Liver (tissue), 3 donors: ENCODE data around the gene MYOZ1.

Experiments used
- HNF4A ChIP-seq, 2 donors: conservative IDR thresholded peaks; 2 replicates each; pipeline ENCODE4 v1.6.1; 2016; ENCODE audit warnings: antibody characterized with exemption in 2 of 2, mild to moderate bottlenecking in 2 of 2
- JUND ChIP-seq, 2 donors: IDR thresholded peaks; 2 replicates each; pipeline ENCODE4 v1.6.1; 2016; ENCODE audit warnings: antibody characterized with exemption in 2 of 2
- YY1 ChIP-seq: IDR thresholded peaks from 2 replicates; pipeline ENCODE4 v1.6.1; 2016; ENCODE audit warnings: antibody characterized with exemption, mild to moderate bottlenecking
- TF ChIP-seq, protein P1 (sequence below): fragments of 150-350 bp; IDR thresholded peaks from 2 replicates; pipeline ENCODE4 v1.5.1; 2017; ENCODE audit warnings: improper control_type of control experiment, low read depth, low read length; ENCODE audit not compliant: missing input control
- TF ChIP-seq, protein P2 (sequence below): IDR thresholded peaks from 2 replicates; pipeline ENCODE4 v1.6.1; 2016; ENCODE audit warnings: antibody characterized with exemption, mild to moderate bottlenecking
- donor health status: healthy.
- donor health status: healthy.

DNA sequence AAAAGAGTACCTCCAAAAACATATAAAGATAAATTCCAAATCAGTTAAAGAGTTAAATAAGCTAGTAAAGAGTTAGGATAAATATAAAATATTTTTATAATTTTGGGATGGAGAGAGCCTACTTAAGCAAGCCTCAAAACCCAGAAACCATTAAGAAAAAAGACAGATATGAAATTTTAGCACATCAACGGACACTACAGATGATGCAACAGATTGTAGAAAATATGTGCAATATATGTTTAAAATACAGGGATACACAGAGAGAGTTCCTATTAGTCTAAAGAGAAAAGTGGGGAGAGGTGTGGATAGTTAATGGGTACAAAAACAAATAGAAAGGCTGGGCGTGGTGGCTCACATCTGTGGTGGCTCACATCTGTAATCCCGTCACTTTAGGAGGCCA is 26.6 kb downstream of the MYOZ1 start:
- TF ChIP-seq HNF4A (conservative IDR thresholded peaks at IDR 0.05) (no peak), YY1 (no peak), JUND (IDR thresholded peaks at IDR 0.05) (no peak)
- TF ChIP-seq, protein P1, sequence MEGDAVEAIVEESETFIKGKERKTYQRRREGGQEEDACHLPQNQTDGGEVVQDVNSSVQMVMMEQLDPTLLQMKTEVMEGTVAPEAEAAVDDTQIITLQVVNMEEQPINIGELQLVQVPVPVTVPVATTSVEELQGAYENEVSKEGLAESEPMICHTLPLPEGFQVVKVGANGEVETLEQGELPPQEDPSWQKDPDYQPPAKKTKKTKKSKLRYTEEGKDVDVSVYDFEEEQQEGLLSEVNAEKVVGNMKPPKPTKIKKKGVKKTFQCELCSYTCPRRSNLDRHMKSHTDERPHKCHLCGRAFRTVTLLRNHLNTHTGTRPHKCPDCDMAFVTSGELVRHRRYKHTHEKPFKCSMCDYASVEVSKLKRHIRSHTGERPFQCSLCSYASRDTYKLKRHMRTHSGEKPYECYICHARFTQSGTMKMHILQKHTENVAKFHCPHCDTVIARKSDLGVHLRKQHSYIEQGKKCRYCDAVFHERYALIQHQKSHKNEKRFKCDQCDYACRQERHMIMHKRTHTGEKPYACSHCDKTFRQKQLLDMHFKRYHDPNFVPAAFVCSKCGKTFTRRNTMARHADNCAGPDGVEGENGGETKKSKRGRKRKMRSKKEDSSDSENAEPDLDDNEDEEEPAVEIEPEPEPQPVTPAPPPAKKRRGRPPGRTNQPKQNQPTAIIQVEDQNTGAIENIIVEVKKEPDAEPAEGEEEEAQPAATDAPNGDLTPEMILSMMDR, result no peak
- TF ChIP-seq, protein P2, sequence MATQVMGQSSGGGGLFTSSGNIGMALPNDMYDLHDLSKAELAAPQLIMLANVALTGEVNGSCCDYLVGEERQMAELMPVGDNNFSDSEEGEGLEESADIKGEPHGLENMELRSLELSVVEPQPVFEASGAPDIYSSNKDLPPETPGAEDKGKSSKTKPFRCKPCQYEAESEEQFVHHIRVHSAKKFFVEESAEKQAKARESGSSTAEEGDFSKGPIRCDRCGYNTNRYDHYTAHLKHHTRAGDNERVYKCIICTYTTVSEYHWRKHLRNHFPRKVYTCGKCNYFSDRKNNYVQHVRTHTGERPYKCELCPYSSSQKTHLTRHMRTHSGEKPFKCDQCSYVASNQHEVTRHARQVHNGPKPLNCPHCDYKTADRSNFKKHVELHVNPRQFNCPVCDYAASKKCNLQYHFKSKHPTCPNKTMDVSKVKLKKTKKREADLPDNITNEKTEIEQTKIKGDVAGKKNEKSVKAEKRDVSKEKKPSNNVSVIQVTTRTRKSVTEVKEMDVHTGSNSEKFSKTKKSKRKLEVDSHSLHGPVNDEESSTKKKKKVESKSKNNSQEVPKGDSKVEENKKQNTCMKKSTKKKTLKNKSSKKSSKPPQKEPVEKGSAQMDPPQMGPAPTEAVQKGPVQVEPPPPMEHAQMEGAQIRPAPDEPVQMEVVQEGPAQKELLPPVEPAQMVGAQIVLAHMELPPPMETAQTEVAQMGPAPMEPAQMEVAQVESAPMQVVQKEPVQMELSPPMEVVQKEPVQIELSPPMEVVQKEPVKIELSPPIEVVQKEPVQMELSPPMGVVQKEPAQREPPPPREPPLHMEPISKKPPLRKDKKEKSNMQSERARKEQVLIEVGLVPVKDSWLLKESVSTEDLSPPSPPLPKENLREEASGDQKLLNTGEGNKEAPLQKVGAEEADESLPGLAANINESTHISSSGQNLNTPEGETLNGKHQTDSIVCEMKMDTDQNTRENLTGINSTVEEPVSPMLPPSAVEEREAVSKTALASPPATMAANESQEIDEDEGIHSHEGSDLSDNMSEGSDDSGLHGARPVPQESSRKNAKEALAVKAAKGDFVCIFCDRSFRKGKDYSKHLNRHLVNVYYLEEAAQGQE, result no peak
